HCT116 (cell line): Measurements from ENCODE around the gene CFAP58. TPM values are rescaled to one million over a fixed set of nuclear protein-coding genes. Genes with fewer than 3 reads are reported as not detected.

ENCODE experiments used
- ATAC-seq: fragments of 200-7000 bp; cut with Tn5 transposase; 2 replicates; pipeline ENCODE4 v1.9.1; 2020; ENCODE audit warnings: mild to moderate bottlenecking, moderate library complexity
- BruUV-seq: library from RNA; stranded (reverse); fragments of 400-500 nt; replicated peaks from 2 replicates; lab custom pipeline; 2021; lab: Mats Ljungman, UMichigan
- CTCF ChIA-PET: fragments of 300-600 bp; sonication (Branson Sonifier 250); formaldehyde crosslinking; loops from one replicate; lab custom pipeline; 2021; ENCODE audit warnings: antibody characterized with exemption; lab: Charles Lee
- POLR2A ChIA-PET: fragments of 300-600, 350-600 bp; sonication (Branson Sonifier 250); formaldehyde crosslinking; loops from one replicate; lab custom pipeline; 2021; ENCODE audit warnings: antibody characterized with exemption; lab: Charles Lee
- RAD21 ChIA-PET, 2 experiments: fragments of 300-600 bp; sonication (Branson Sonifier 250); formaldehyde crosslinking; loops; one replicate each; lab custom pipeline; 2023; ENCODE audit warnings: low total read pairs in 2 of 2; ENCODE audit not compliant: uncharacterized antibody in 2 of 2, unreplicated experiment in 2 of 2, low non-redundant PET in 1 of 2; lab: Charles Lee
- DNase-seq: peaks from one replicate; pipeline ENCODE4 v3.0.0-alpha.2; 2010; ENCODE audit warnings: low read depth, low spot score
- H2AFZ ChIP-seq: fragments of 200-600 bp; shearing (Covaris generic), sonication (generic); 2 replicates; pipeline ENCODE4 v1.6.1; 2017; ENCODE audit warnings: low read depth, mixed run types, mixed read lengths, antibody characterized with exemption, low read length; ENCODE audit not compliant: poor library complexity, severe bottlenecking
- H3K27ac ChIP-seq: 2 replicates; pipeline ENCODE4 v1.5.1; 2012; ENCODE audit warnings: low read depth, low read length
- H3K27me3 ChIP-seq: fragments of 200-600 bp; sonication (generic); 2 replicates; pipeline ENCODE4 v1.6.1; 2016; ENCODE audit warnings: mixed run types, low read length, mixed read lengths; ENCODE audit not compliant: insufficient read depth
- H3K36me3 ChIP-seq, 2 experiments: fragments of 200-500 bp in 1 of 2; fragments of 200-600 bp in 1 of 2; sonication (Bioruptor generic) in 1 of 2; sonication (generic) in 1 of 2; 2 replicates each; pipeline versions ENCODE4 v1.5.1 to v1.6.1; 2014 to 2016; ENCODE audit warnings: low read length in 2 of 2, inconsistent platforms in 1 of 2, mixed read lengths in 1 of 2, mixed run types in 1 of 2; ENCODE audit not compliant: insufficient read depth in 2 of 2, control insufficient read depth in 1 of 2
- H3K4me1 ChIP-seq, 2 experiments: fragments of 200-600 bp in 1 of 2; sonication (generic) in 1 of 2; 2 replicates each; pipeline versions ENCODE4 v1.5.1 to v1.6.1; 2012 to 2017; ENCODE audit warnings: low read length in 2 of 2, inconsistent platforms in 1 of 2, mild to moderate bottlenecking in 1 of 2, mixed read lengths in 1 of 2, mixed run types in 1 of 2, moderate library complexity in 1 of 2; ENCODE audit not compliant: insufficient read depth in 2 of 2, control insufficient read depth in 1 of 2
- H3K4me2 ChIP-seq: fragments of 200-600 bp; sonication (generic); 2 replicates; pipeline ENCODE4 v1.6.1; 2017; ENCODE audit warnings: mixed run types, low read length, mixed read lengths
- H3K4me3 ChIP-seq, 2 experiments: fragments of 200-600 bp in 1 of 2; sonication (generic) in 1 of 2; replicated peaks in 1 of 2; 2 replicates each; pipeline ENCODE4 v1.5.1; 2011 to 2016; ENCODE audit warnings: low read length in 2 of 2, control low read depth in 1 of 2, low read depth in 1 of 2, mild to moderate bottlenecking in 1 of 2, mixed read lengths in 1 of 2, mixed run types in 1 of 2
- H3K79me2 ChIP-seq: fragments of 200-600 bp; sonication (generic); 2 replicates; pipeline ENCODE4 v1.6.1; 2017; ENCODE audit warnings: mild to moderate bottlenecking, mixed run types, low read length, moderate library complexity, mixed read lengths; ENCODE audit not compliant: insufficient read depth
- H3K9ac ChIP-seq: fragments of 200-600 bp; sonication (generic); 2 replicates; pipeline ENCODE4 v1.6.1; 2016; ENCODE audit warnings: low read length, mixed read lengths
- H3K9me2 ChIP-seq: fragments of 200-600 bp; sonication (generic), shearing (Covaris generic); 2 replicates; pipeline ENCODE4 v1.6.1; 2017; ENCODE audit warnings: mixed run types, mild to moderate bottlenecking, moderate library complexity; ENCODE audit not compliant: insufficient read depth
- H3K9me3 ChIP-seq, 2 experiments: fragments of 200-500 bp in 1 of 2; fragments of 200-600 bp in 1 of 2; sonication (Bioruptor generic) in 1 of 2; sonication (generic) in 1 of 2; 2 replicates each; pipeline ENCODE4 v1.6.1; 2014 to 2017; ENCODE audit warnings: low read length in 2 of 2, mixed read lengths in 2 of 2, inconsistent platforms in 1 of 2, low read depth in 1 of 2, mild to moderate bottlenecking in 1 of 2, mixed run types in 1 of 2, moderate library complexity in 1 of 2; ENCODE audit not compliant: control insufficient read depth in 1 of 2, insufficient read depth in 1 of 2
- H4K20me1 ChIP-seq: fragments of 200-600 bp; sonication (generic), shearing (Covaris generic); 2 replicates; pipeline ENCODE4 v1.6.1; 2017; ENCODE audit warnings: mixed run types, mild to moderate bottlenecking, moderate library complexity; ENCODE audit not compliant: insufficient read depth
- CBX3 ChIP-seq: IDR thresholded peaks from 2 replicates; pipeline ENCODE4 v1.6.1; 2012; ENCODE audit warnings: low read depth
- EGR1 ChIP-seq: IDR thresholded peaks from 2 replicates; pipeline ENCODE4 v1.6.1; 2012; ENCODE audit warnings: low read depth
- MAX ChIP-seq: IDR thresholded peaks from 2 replicates; pipeline ENCODE4 v1.6.1; 2012
- POLR2A ChIP-seq: IDR thresholded peaks from 2 replicates; pipeline ENCODE4 v1.7.0; 2011; ENCODE audit warnings: borderline replicate concordance; ENCODE audit not compliant: insufficient read depth, insufficient read length; ENCODE audit errors: extremely low read depth
- POLR2AphosphoS5 ChIP-seq: IDR thresholded peaks from 2 replicates; pipeline ENCODE4 v1.6.1; 2011; ENCODE audit warnings: mild to moderate bottlenecking, low read depth, low read length, moderate library complexity
- TCF7L2 ChIP-seq: IDR thresholded peaks from 2 replicates; pipeline ENCODE4 v1.7.0; 2011; ENCODE audit warnings: borderline replicate concordance, inconsistent platforms; ENCODE audit not compliant: insufficient read depth, insufficient read length; ENCODE audit errors: extremely low read depth
- YY1 ChIP-seq: IDR thresholded peaks from 2 replicates; pipeline ENCODE4 v1.6.1; 2011; ENCODE audit warnings: low read length, low read depth, moderate library complexity, mild to moderate bottlenecking; ENCODE audit not compliant: insufficient replicate concordance; ENCODE audit errors: extremely low read depth
- ZFX ChIP-seq: fragments of 450-650 bp; IDR thresholded peaks from 2 replicates; pipeline ENCODE4 v1.6.1; 2017
- ZNF274 ChIP-seq: fragments of 200-500 bp; sonication (Bioruptor generic); IDR thresholded peaks from 2 replicates; pipeline ENCODE4 v1.6.1; 2014; ENCODE audit warnings: mild to moderate bottlenecking, low read depth, low read length, inconsistent platforms
- intact Hi-C: fragments of 100-400 bp; cut with micrococcal nuclease; formaldehyde crosslinking; loops from 2 replicates; pipeline ENCODE4 v1.10.0; 2022
- total RNA-seq: library from RNA; stranded (reverse); gene quantifications from one replicate; pipeline ENCODE4 v1.2.1, GENCODE V29; 2021; ENCODE audit not compliant: unreplicated experiment
- TF ChIP-seq, protein P1 (sequence below): IDR thresholded peaks from 2 replicates; pipeline ENCODE4 v1.6.1; 2012
- TF ChIP-seq, protein P2 (sequence below): IDR thresholded peaks from 2 replicates; pipeline ENCODE4 v1.6.1; 2012; ENCODE audit warnings: low read depth

Gene CFAP58
- total RNA-seq, 1 experiment from 2014 or later, result 0.91 TPM

GRCh38 chr10:104340641-104341040 lies 13.0 kb upstream of the CFAP58 start:
- BruUV-seq, result no TSS peak
- H3K79me2 ChIP-seq, result peaks cover 24% of the 10 kb centered on the region
- intact Hi-C loops, result no loop called here
- no peak for DNase-seq
- ChIA-PET RAD21 (interaction anchor here in 1 of 2 experiments (0.6 kb wide), 1 partner anchor 565 kb away, joined by 3 read pairs; no protein-coding TSS in a partner anchor), CTCF (interaction anchor here (1.0 to 1.3 kb wide), 2 partner anchors 11 to 66 kb away, joined by 7 to 8 read pairs; no protein-coding TSS in a partner anchor), POLR2A (interaction anchor here (1.3 to 1.6 kb wide), 2 partner anchors 11 to 66 kb away, joined by 3 to 4 read pairs; no protein-coding TSS in a partner anchor)
- H3K9me3 ChIP-seq, result no peaks in the 10 kb centered on the region
- no peak overlapping the region for H3K9ac ChIP-seq
- H3K9me2 ChIP-seq, result no peaks in the 10 kb centered on the region
- peak overlapping the region; percentile 94 for H2AFZ ChIP-seq
- no peaks in the 10 kb centered on the region for H3K27me3 ChIP-seq
- no peak overlapping the region for H3K4me3 ChIP-seq
- H3K27ac ChIP-seq, result no peak overlapping the region
- no peaks in the 10 kb centered on the region for H4K20me1 ChIP-seq
- peaks cover 27 to 37% of the 10 kb centered on the region in 2 experiments for H3K4me1 ChIP-seq
- ATAC-seq, result no peak
- TF ChIP-seq POLR2A (no peak), CBX3 (no peak), POLR2AphosphoS5 (no peak), MAX (no peak), YY1 (no peak), EGR1 (no peak), ZFX (no peak), TCF7L2 (no peak), ZNF274 (no peak)
- TF ChIP-seq, protein P1, sequence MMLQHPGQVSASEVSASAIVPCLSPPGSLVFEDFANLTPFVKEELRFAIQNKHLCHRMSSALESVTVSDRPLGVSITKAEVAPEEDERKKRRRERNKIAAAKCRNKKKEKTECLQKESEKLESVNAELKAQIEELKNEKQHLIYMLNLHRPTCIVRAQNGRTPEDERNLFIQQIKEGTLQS, result no peak
- TF ChIP-seq, protein P2, sequence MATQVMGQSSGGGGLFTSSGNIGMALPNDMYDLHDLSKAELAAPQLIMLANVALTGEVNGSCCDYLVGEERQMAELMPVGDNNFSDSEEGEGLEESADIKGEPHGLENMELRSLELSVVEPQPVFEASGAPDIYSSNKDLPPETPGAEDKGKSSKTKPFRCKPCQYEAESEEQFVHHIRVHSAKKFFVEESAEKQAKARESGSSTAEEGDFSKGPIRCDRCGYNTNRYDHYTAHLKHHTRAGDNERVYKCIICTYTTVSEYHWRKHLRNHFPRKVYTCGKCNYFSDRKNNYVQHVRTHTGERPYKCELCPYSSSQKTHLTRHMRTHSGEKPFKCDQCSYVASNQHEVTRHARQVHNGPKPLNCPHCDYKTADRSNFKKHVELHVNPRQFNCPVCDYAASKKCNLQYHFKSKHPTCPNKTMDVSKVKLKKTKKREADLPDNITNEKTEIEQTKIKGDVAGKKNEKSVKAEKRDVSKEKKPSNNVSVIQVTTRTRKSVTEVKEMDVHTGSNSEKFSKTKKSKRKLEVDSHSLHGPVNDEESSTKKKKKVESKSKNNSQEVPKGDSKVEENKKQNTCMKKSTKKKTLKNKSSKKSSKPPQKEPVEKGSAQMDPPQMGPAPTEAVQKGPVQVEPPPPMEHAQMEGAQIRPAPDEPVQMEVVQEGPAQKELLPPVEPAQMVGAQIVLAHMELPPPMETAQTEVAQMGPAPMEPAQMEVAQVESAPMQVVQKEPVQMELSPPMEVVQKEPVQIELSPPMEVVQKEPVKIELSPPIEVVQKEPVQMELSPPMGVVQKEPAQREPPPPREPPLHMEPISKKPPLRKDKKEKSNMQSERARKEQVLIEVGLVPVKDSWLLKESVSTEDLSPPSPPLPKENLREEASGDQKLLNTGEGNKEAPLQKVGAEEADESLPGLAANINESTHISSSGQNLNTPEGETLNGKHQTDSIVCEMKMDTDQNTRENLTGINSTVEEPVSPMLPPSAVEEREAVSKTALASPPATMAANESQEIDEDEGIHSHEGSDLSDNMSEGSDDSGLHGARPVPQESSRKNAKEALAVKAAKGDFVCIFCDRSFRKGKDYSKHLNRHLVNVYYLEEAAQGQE, result no peak
- H3K4me2 ChIP-seq, result peak overlapping the region; percentile 84
- H3K36me3 ChIP-seq, result no peaks in the 10 kb centered on the region
